SK-N-SH treated with all-trans-retinoic acid at 6 μM for 48 hours (cell line): Measurements from ENCODE around the gene MAB21L3.

Experiments
- ATAC-seq: fragments of 200-7000 bp; cut with Tn5 transposase; 3 replicates; pipeline ENCODE4 v1.9.1; 2020; ENCODE audit warnings: mild to moderate bottlenecking, moderate library complexity
- ARNTL ChIP-seq: fragments of 450-650 bp; formaldehyde crosslinking; IDR thresholded peaks from 2 replicates; pipeline ENCODE4 v1.5.0; 2020; ENCODE audit warnings: low read depth, mild to moderate bottlenecking, moderate library complexity, borderline replicate concordance
- BACH2 ChIP-seq: fragments of 250-450 bp; sonication (Bioruptor Pico); IDR thresholded peaks from 2 replicates; pipeline ENCODE4 v1.9.0; 2021; ENCODE audit warnings: mild to moderate bottlenecking, borderline replicate concordance
- CSDC2 ChIP-seq: fragments of 250-450 bp; sonication (Bioruptor Pico); IDR thresholded peaks from 2 replicates; pipeline ENCODE4 v1.5.0; 2020; ENCODE audit warnings: mild to moderate bottlenecking, moderate library complexity
- CSRNP3 ChIP-seq: fragments of 250-450 bp; sonication (Bioruptor Pico); IDR thresholded peaks from 2 replicates; pipeline ENCODE4 v1.5.1; 2021; ENCODE audit warnings: mild to moderate bottlenecking, moderate library complexity
- ESRRG ChIP-seq: fragments of 250-450 bp; sonication (Bioruptor Pico); IDR thresholded peaks from 2 replicates; pipeline ENCODE4 v1.6.1; 2021; ENCODE audit warnings: mild to moderate bottlenecking
- ISL1 ChIP-seq: fragments of 250-450 bp; sonication (Bioruptor Pico); IDR thresholded peaks from 2 replicates; pipeline ENCODE4 v2.1.2; 2022; ENCODE audit warnings: mild to moderate bottlenecking, moderate library complexity
- OSR1 ChIP-seq: fragments of 250-450 bp; sonication (Bioruptor Pico); IDR thresholded peaks from 2 replicates; pipeline ENCODE4 v1.8.0; 2022; ENCODE audit warnings: moderate library complexity, mild to moderate bottlenecking, inconsistent platforms
- PPARA ChIP-seq: fragments of 250-450 bp; sonication (Bioruptor Pico); IDR thresholded peaks from 2 replicates; pipeline ENCODE4 v1.5.0; 2020; ENCODE audit warnings: mild to moderate bottlenecking, borderline replicate concordance
- RARB ChIP-seq: fragments of 250-450 bp; sonication (Bioruptor Pico); IDR thresholded peaks from 2 replicates; pipeline ENCODE4 v1.8.0; 2021; ENCODE audit warnings: mild to moderate bottlenecking, moderate library complexity
- SNAI2 ChIP-seq: fragments of 250-450 bp; sonication (Bioruptor Pico); IDR thresholded peaks from 2 replicates; pipeline ENCODE4 v1.5.0; 2020; ENCODE audit warnings: mild to moderate bottlenecking, moderate library complexity
- TCF4 ChIP-seq: fragments of 250-450 bp; sonication (Bioruptor Pico); IDR thresholded peaks from 2 replicates; pipeline ENCODE4 v1.8.0; 2021; ENCODE audit warnings: mild to moderate bottlenecking, moderate library complexity, borderline replicate concordance
- ZFP30 ChIP-seq: fragments of 450-650 bp; formaldehyde crosslinking; IDR thresholded peaks from 2 replicates; pipeline ENCODE4 v1.5.0; 2022; ENCODE audit warnings: mild to moderate bottlenecking, moderate library complexity
- ZNF565 ChIP-seq: fragments of 450-650 bp; formaldehyde crosslinking; conservative IDR thresholded peaks from 2 replicates; pipeline ENCODE4 v1.5.0; 2020; ENCODE audit warnings: low read depth, mild to moderate bottlenecking, moderate library complexity
- ZNF70 ChIP-seq: fragments of 450-650 bp; formaldehyde crosslinking; IDR thresholded peaks from 2 replicates; pipeline ENCODE4 v1.5.0; 2020; ENCODE audit warnings: mild to moderate bottlenecking, moderate library complexity
- TF ChIP-seq, protein P1 (sequence below): fragments of 250-450 bp; sonication (Bioruptor Pico); IDR thresholded peaks from 2 replicates; pipeline ENCODE4 v1.5.1; 2020; ENCODE audit warnings: low read depth, mild to moderate bottlenecking, moderate library complexity
- TF ChIP-seq, protein P2 (sequence below): fragments of 250-450 bp; sonication (Bioruptor Pico); IDR thresholded peaks from 2 replicates; pipeline ENCODE4 v1.5.0; 2020; ENCODE audit warnings: mild to moderate bottlenecking, moderate library complexity
- TF ChIP-seq, protein P3 (sequence below): fragments of 250-450 bp; sonication (Bioruptor Pico); IDR thresholded peaks from 2 replicates; pipeline ENCODE4 v1.8.0; 2021; ENCODE audit warnings: low read depth, mild to moderate bottlenecking, moderate library complexity, borderline replicate concordance

Gene MAB21L3

GRCh38 chr1:116123837-116124533, 12.8 kb downstream of the MAB21L3 start:
- no peak for TF ChIP-seq CSRNP3 (CRISPR knock-in tag)
- ATAC-seq: no peak

DNA sequence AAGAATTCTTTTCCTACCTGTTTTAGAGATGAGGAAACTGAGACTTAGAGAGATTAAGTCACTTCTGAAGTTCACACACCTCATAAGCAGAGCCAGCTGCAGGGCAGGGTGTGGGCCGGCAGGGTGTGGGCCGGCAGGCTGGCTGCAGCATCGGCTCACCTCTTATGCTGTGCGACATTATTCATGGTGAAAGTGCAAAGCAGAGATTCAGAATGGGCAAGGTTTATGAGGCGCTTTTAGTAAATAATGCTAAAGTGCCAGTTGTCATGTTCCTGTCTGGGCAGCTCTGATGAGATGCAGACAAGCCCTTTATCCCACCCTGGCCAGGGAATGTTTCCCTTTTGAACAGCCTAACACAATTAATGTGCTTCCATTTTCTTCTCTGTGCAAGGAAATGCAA, 14.6 kb downstream of the MAB21L3 start:
- ATAC-seq: no peak; the same call in 2 of the 3 replicates
- TF ChIP-seq ZFP30 (CRISPR knock-in tag): no peak
- TF ChIP-seq ZNF565 (CRISPR knock-in tag): no peak
- TF ChIP-seq, protein P1, sequence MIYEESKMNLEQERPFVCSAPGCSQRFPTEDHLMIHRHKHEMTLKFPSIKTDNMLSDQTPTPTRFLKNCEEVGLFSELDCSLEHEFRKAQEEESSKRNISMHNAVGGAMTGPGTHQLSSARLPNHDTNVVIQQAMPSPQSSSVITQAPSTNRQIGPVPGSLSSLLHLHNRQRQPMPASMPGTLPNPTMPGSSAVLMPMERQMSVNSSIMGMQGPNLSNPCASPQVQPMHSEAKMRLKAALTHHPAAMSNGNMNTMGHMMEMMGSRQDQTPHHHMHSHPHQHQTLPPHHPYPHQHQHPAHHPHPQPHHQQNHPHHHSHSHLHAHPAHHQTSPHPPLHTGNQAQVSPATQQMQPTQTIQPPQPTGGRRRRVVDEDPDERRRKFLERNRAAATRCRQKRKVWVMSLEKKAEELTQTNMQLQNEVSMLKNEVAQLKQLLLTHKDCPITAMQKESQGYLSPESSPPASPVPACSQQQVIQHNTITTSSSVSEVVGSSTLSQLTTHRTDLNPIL (CRISPR knock-in tag): no peak
- TF ChIP-seq RARB (CRISPR knock-in tag): no peak
- TF ChIP-seq TCF4 (CRISPR knock-in tag): peak; percentile 39; the same call in 1 of the 2 replicates

GRCh38 chr1:116126281-116126680, 15.1 kb downstream of the MAB21L3 start:
- no peak for TF ChIP-seq CSDC2 (CRISPR knock-in tag)
- no peak for TF ChIP-seq ESRRG
- TF ChIP-seq, protein P2, sequence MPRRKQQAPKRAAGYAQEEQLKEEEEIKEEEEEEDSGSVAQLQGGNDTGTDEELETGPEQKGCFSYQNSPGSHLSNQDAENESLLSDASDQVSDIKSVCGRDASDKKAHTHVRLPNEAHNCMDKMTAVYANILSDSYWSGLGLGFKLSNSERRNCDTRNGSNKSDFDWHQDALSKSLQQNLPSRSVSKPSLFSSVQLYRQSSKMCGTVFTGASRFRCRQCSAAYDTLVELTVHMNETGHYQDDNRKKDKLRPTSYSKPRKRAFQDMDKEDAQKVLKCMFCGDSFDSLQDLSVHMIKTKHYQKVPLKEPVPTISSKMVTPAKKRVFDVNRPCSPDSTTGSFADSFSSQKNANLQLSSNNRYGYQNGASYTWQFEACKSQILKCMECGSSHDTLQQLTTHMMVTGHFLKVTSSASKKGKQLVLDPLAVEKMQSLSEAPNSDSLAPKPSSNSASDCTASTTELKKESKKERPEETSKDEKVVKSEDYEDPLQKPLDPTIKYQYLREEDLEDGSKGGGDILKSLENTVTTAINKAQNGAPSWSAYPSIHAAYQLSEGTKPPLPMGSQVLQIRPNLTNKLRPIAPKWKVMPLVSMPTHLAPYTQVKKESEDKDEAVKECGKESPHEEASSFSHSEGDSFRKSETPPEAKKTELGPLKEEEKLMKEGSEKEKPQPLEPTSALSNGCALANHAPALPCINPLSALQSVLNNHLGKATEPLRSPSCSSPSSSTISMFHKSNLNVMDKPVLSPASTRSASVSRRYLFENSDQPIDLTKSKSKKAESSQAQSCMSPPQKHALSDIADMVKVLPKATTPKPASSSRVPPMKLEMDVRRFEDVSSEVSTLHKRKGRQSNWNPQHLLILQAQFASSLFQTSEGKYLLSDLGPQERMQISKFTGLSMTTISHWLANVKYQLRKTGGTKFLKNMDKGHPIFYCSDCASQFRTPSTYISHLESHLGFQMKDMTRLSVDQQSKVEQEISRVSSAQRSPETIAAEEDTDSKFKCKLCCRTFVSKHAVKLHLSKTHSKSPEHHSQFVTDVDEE (CRISPR knock-in tag): no peak
- TF ChIP-seq PPARA (CRISPR knock-in tag): no peak
- ATAC-seq: no peak

DNA sequence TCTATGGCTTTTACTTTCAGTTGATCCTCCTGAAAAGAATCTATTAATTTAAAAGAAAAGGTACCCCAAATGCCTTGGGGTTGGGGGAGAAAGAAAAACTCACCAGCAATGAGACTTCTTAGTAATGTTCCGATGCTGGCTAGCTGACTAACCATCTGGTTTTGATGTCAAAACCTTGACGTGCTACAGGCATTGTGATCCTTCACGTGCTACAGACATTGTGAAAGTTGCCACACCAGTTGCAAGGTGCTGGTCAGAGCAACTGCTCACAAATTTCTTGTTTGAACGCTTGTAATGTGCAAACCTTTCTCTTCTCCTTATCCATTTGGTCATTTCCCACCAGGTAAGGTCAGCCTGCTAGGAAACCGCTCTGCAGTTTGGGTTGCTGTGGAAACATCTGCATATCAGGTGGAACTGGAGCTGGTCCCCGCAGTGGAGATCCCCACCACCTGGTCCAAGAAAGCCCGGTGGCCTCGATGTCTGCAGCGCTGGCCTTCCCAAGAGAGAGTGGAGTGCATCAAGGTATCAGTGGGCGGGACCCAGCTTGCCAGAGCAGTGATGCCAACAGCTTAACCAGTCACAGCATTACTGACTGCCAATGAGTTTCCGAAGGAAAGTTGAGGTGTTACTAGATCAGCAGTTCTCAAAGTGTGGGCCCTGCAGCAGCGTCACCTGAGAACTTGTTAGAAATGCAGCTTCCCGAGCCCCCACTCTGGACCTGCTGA, 16.1 kb downstream of the MAB21L3 start:
- ATAC-seq: no peak
- TF ChIP-seq BACH2 (no peak), SNAI2 (no peak), ZFP30 (CRISPR knock-in tag) (no peak), ISL1 (CRISPR knock-in tag) (no peak), ZNF565 (CRISPR knock-in tag) (no peak), RARB (CRISPR knock-in tag) (no peak), ZNF70 (CRISPR knock-in tag) (no peak), ESRRG (no peak), OSR1 (CRISPR knock-in tag) (no peak), ARNTL (CRISPR knock-in tag) (no peak), PPARA (CRISPR knock-in tag) (no peak)
- TF ChIP-seq, protein P3, sequence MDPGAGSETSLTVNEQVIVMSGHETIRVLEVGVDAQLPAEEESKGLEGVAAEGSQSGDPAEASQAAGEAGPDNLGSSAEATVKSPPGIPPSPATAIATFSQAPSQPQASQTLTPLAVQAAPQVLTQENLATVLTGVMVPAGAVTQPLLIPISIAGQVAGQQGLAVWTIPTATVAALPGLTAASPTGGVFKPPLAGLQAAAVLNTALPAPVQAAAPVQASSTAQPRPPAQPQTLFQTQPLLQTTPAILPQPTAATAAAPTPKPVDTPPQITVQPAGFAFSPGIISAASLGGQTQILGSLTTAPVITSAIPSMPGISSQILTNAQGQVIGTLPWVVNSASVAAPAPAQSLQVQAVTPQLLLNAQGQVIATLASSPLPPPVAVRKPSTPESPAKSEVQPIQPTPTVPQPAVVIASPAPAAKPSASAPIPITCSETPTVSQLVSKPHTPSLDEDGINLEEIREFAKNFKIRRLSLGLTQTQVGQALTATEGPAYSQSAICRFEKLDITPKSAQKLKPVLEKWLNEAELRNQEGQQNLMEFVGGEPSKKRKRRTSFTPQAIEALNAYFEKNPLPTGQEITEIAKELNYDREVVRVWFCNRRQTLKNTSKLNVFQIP (CRISPR knock-in tag): no peak
- TF ChIP-seq, protein P1 (CRISPR knock-in tag): no peak
- TF ChIP-seq, protein P2 (CRISPR knock-in tag): no peak
